Stimulated activated naive CD8-positive, alpha-beta T cell treated with anti-CD3 and anti-CD28 coated beads, Interleukin-15, amount 100 ng/mL, for 72 hours (primary cell): ENCODE measurements around the gene KCNC4.
A peak's percentile ranks its signal among the peaks of the same experiment; 100 is the strongest.

Experiments
- ATAC-seq: fragments of 150-1000 bp; cut with Tn5 transposase; 2 replicates; pipeline ENCODE4 v1.10.0; 2021; ENCODE audit warnings: mild to moderate bottlenecking, moderate library complexity
- DNase-seq, 2 donors: peaks; one replicate each; pipeline ENCODE4 v3.0.0; 2021 to 2022
- H3K27ac Mint-ChIP-seq, 2 donors: one replicate each; pipeline ENCODE4 v1.8.0; 2022; ENCODE audit warnings: mild to moderate bottlenecking in 2 of 2, mixed read lengths in 2 of 2, moderate library complexity in 2 of 2
- H3K27me3 Mint-ChIP-seq: one replicate; pipeline ENCODE4 v1.8.0; 2022; ENCODE audit warnings: mixed read lengths
- H3K4me1 Mint-ChIP-seq: one replicate; pipeline ENCODE4 v1.8.0; 2022; ENCODE audit warnings: mild to moderate bottlenecking, mixed read lengths
- H3K4me3 Mint-ChIP-seq, 2 donors: one replicate each; pipeline ENCODE4 v1.8.0; 2022; ENCODE audit warnings: mild to moderate bottlenecking in 2 of 2, mixed read lengths in 2 of 2, moderate library complexity in 1 of 2
- H3K9me3 Mint-ChIP-seq, 2 donors: one replicate each; pipeline ENCODE4 v1.8.0; 2022; ENCODE audit warnings: mixed read lengths in 2 of 2

Gene KCNC4

DNA sequence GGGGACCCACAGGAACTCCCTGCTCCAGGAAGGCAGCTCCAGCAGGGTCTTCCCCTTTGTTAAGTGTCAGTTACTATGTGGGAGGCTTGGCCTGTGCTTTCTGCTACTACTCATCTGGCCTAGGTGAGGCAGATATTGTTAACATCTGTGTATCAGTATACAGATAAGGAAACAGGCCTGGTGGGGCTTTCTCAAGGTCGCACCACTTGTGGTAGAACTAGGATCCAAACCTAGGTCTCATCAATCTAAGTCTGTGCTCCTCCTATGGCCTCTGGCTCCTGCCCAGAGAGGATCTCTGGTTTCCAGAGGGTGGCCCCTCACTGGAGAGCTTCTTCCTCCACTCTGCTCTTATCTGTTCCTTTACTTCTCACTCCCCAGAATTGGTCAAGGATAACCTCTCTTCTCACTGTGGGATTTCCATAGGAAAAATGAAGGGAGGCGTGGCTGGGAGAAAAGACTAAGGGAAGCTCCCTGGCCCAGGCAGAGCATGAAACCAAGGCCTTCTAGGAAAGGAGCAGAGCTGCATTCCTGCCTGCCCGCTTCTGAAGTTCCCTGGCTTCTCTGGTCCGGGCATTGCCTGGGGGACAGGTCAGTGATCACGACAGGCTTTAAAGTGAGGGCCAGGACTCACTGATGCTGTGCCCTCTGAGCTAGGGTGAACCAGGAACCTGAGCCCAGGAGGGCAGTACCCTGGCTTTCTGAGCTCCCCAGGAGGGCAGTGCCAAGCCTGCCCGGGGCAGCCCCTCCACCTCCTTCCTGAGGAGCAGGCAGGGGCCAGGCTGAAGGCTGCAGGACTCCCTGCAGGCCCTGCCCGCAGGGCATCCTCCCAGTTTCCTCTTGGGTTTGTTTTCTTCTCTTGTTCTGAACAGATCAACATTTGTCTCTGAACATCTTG is 5.8 kb downstream of the KCNC4 start:
- DNase-seq (no peak), ATAC-seq (no peak)
- Mint-ChIP-seq H3K27ac (peak overlapping the region in 1 of 2 donors; percentile 22), H3K9me3 (no peaks in the 10 kb centered on the region), H3K4me3 (peak overlapping the region in 1 of 2 donors; percentile 25), H3K4me1 (peaks cover 60% of the 10 kb centered on the region), H3K27me3 (no peaks in the 10 kb centered on the region)

DNA sequence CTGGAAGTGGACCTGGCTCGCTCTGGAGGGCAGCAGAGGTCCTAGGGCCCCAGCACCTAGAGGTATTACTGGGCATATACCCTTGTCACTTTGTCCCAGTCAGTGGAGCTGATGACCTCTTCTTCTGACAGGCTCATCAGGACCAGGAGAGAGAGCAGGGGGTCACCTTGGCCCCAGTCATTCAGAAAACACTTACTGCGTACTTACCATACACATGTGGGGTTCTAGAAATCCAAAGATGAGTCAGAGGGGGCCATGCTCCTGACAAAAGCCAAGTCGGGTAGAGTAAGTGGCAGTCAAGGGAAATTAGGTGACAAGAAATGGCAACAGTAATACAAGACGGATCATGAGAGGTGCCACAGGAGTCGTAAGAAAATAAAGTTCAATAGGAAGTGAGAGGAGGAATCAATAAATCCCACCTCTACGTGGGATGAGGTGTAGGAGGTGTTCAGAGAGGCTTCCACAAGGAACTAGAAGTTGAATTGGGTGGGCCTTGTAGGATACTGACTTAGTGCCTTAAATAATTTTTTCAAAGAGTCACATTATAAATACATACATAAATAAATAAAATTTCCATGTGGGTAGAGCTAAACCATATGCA is 6.8 kb downstream of the KCNC4 start:
- peak; percentile 78 for ATAC-seq
- peak in 1 of 2 donors; percentile 37 for DNase-seq
- Mint-ChIP-seq H3K27me3 (no peaks in the 10 kb centered on the region), H3K27ac (peak overlapping the region in 1 of 2 donors; percentile 54), H3K4me3 (peak overlapping the region in 1 of 2 donors; percentile 55), H3K9me3 (no peaks in the 10 kb centered on the region), H3K4me1 (peaks cover 53% of the 10 kb centered on the region)

DNA sequence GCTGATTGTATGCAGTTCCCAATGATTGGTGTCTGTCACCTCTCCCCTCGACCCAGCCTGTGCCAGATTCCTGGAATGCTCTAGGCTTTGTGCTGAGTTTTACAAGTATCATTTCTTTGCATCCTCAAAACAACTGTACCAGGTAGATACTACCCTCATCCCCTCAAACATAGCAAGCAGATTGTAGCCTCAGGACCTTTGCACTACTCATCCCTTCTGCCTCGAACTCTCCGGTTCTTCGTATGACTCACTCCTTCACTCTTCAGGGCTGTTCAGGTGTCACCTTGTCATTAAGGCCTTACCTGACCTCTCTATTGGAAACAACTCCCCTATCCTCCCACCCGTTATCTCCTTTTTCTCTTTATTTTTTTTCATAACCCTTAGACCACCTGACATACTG is 8.0 kb downstream of the KCNC4 start:
- Mint-ChIP-seq H3K27me3 (no peaks in the 10 kb centered on the region), H3K4me3 (no peak overlapping the region), H3K27ac (peak overlapping the region in 1 of 2 donors; percentile 38), H3K4me1 (peaks cover 41% of the 10 kb centered on the region), H3K9me3 (no peaks in the 10 kb centered on the region)
- DNase-seq (no peak), ATAC-seq (no peak)

DNA sequence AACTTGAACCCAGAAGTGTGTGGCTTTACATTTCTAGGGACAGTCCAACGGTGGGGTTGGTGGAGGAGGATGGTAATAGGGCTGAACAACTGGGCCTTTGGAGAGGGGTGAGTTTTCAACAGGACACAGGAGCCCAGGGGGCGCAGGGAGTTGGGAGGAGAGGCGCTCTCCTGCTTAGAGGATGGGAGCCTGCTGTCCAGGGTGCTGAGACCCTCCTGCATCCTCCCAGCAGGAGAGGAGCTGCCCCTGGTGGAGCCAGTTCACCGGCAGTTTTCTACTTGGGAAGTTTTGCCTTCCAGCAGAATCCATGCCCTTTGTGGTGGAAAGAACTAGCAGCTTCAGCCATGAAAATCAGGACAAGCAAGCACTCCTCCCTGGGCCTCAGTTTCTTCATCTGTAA is 8.6 kb downstream of the KCNC4 start:
- H3K4me3 Mint-ChIP-seq, result no peak overlapping the region
- ATAC-seq (no peak), DNase-seq (no peak)
- H3K27ac Mint-ChIP-seq, result peak overlapping the region in 1 of 2 donors; percentile 38
- no peaks in the 10 kb centered on the region for H3K9me3 Mint-ChIP-seq
- peaks cover 35% of the 10 kb centered on the region for H3K4me1 Mint-ChIP-seq
- H3K27me3 Mint-ChIP-seq, result no peaks in the 10 kb centered on the region

DNA sequence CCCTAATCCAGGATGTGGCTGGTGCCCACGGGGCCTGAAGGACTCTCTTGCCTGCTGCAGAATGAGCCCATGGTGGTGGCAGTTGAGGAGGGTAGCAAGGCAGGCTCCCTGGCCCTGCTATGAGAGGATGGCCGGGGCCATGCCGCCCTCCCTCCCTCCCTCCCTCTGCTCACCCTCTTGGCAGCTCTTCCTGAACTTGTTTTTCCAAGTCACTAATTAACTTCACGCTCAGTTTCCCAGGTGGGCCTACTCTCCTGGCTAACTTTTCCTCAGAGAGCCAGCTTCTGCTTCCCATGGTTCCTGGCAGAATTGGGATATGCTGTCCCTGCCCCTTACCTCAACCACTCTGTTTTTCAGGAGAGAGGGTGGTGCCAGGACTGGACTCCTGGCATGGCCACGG is 10.2 kb downstream of the KCNC4 start:
- no peaks in the 10 kb centered on the region for H3K27me3 Mint-ChIP-seq
- no peak overlapping the region for H3K27ac Mint-ChIP-seq
- H3K9me3 Mint-ChIP-seq, result no peaks in the 10 kb centered on the region
- DNase-seq (no peak), ATAC-seq (no peak)
- H3K4me3 Mint-ChIP-seq, result no peak overlapping the region
- peaks cover 20% of the 10 kb centered on the region for H3K4me1 Mint-ChIP-seq

DNA sequence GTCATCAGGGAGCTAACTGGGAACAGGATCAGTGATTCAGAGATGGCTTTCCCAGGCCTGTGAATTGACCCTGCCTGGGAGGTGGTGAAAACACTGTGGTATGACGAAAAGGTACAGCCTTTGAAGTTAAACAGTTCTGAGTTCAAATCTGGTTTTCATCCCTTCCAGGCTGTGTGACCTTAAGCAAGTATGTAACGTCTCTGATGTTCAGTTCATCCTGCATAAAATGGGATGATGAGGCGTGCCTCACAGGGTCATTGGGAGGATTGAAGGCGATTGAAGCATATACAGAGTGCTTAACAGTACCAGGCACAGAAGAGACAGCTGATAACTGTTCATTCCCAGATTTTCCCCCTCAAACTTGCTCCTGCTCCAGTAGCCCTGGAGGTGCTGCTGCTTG is 11.0 kb downstream of the KCNC4 start:
- H3K4me1 Mint-ChIP-seq, result peaks cover 12% of the 10 kb centered on the region
- H3K9me3 Mint-ChIP-seq, result no peaks in the 10 kb centered on the region
- no peak overlapping the region for H3K4me3 Mint-ChIP-seq
- peak overlapping the region in 1 of 2 donors; percentile 76 for H3K27ac Mint-ChIP-seq
- H3K27me3 Mint-ChIP-seq, result no peaks in the 10 kb centered on the region
- ATAC-seq, result no peak
- DNase-seq, result no peak

DNA sequence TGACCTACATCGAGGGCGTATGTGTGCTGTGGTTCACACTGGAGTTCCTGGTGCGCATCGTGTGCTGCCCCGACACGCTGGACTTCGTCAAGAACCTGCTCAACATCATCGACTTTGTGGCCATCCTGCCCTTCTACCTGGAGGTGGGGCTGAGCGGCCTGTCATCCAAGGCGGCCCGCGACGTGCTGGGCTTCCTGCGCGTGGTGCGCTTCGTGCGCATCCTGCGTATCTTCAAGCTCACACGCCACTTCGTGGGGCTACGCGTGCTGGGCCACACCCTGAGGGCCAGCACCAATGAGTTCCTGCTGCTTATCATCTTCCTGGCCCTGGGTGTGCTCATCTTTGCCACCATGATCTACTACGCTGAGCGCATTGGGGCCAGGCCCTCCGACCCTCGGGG is 13.0 kb downstream of the KCNC4 start:
- no peak overlapping the region for H3K27ac Mint-ChIP-seq
- H3K9me3 Mint-ChIP-seq, result no peaks in the 10 kb centered on the region
- H3K4me3 Mint-ChIP-seq, result no peak overlapping the region
- ATAC-seq, result no peak
- DNase-seq, result no peak
- H3K4me1 Mint-ChIP-seq, result no peaks in the 10 kb centered on the region
- no peaks in the 10 kb centered on the region for H3K27me3 Mint-ChIP-seq

DNA sequence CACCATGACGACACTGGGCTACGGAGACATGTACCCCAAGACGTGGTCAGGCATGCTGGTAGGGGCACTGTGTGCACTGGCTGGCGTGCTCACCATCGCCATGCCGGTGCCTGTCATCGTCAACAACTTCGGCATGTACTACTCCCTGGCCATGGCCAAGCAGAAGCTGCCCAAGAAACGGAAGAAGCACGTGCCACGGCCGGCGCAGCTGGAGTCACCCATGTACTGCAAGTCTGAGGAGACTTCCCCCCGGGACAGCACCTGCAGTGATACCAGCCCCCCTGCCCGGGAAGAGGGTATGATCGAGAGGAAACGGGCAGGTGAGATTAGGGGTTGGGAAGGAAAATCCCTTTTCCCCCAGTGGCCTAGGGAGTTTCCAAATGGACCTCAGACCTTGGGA is 13.5 kb downstream of the KCNC4 start:
- DNase-seq, result no peak
- ATAC-seq, result no peak
- Mint-ChIP-seq H3K27me3 (no peaks in the 10 kb centered on the region), H3K27ac (no peak overlapping the region), H3K4me1 (no peaks in the 10 kb centered on the region), H3K9me3 (no peaks in the 10 kb centered on the region), H3K4me3 (no peak overlapping the region)

DNA sequence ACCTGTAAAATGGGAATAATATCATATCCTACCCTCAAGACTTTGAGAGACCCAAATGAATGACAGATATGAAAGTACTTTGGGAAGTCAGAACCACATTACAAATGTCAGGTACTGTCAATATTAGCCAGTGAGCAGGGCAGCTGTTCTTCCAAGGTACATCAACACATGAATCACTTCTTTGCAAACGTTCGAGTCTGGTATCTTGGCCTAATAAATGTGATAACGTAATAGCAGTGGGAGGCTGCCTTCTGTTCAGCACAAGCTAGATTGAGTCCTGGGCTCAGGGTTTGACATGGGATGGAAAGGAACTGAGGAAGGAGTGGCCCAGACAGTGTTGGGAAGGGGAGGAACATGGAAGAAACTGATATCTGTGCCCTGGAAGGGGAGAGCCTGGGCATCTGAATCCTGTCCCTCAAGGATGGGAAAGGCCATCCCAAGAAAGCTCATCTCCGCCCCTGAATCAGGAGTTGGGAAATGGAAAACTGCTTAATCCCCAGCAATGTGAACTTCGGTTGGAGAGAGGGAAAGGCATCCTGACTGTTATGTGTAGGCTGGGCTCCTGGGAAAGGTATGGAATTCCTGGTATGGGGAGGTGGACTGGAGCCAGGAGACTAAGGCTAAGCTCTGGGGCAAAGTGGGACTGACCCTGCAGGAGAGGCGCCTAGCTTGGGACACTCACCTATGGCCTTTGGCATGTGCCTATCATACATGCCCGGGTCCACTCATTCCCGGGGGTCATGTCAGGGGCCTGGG is 14.3 kb downstream of the KCNC4 start:
- no peak overlapping the region for H3K27ac Mint-ChIP-seq
- DNase-seq (no peak), ATAC-seq (no peak)
- H3K9me3 Mint-ChIP-seq, result no peaks in the 10 kb centered on the region
- H3K4me1 Mint-ChIP-seq, result no peaks in the 10 kb centered on the region
- no peak overlapping the region for H3K4me3 Mint-ChIP-seq
- H3K27me3 Mint-ChIP-seq, result no peaks in the 10 kb centered on the region

DNA sequence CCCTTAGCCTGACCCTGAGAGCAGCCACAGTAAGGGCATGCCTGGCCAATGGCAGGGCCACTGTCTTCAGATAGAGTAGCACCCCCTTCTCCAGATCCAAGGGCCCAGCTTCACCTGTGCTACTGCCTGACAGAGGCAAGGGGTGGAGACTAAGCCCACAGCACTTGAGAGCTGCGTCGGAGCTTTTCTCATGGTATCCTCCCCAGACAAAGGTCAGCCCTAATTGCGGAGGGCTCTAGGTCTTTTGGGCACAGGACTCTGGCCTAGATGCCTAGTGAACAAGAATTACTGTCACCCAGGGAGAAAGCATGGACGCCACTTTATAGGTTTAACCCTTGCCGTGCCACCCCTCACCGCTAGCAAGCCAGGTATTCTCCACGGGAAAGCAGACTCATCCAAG is 15.1 kb downstream of the KCNC4 start:
- DNase-seq (no peak), ATAC-seq (no peak)
- H3K9me3 Mint-ChIP-seq, result no peaks in the 10 kb centered on the region
- no peaks in the 10 kb centered on the region for H3K4me1 Mint-ChIP-seq
- H3K27me3 Mint-ChIP-seq, result no peaks in the 10 kb centered on the region
- no peak overlapping the region for H3K4me3 Mint-ChIP-seq
- H3K27ac Mint-ChIP-seq, result no peak overlapping the region

DNA sequence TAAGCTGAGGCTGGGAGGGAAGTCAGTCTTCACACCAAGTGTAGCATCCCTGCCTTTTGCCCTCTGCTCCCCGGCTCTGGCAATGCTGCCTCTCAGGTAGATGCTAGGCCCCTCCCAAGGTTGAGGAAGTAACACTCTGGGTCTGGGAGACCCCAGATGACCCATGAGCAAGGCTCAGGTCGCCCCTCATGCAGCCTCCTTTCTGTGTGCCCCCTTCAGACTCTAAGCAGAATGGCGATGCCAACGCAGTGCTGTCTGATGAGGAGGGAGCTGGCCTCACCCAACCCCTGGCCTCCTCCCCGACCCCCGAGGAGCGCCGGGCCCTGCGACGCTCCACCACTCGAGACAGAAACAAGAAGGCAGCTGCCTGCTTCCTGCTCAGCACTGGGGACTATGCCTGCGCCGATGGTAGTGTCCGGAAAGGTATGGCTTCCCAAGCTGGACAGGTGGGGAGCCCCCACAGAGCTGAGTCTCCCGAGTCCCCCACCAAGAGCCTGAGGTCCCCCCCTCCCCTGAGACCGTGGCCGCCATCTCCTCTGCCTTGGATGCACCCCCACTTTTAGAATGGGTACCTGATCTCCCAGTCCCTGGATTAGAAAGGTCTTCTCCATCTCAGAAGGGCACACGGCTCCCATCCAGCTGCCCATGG is 15.8 kb downstream of the KCNC4 start:
- Mint-ChIP-seq H3K4me1 (no peaks in the 10 kb centered on the region), H3K27ac (no peak overlapping the region), H3K4me3 (no peak overlapping the region), H3K9me3 (no peaks in the 10 kb centered on the region), H3K27me3 (no peaks in the 10 kb centered on the region)
- DNase-seq (no peak), ATAC-seq (peak; percentile 13)

DNA sequence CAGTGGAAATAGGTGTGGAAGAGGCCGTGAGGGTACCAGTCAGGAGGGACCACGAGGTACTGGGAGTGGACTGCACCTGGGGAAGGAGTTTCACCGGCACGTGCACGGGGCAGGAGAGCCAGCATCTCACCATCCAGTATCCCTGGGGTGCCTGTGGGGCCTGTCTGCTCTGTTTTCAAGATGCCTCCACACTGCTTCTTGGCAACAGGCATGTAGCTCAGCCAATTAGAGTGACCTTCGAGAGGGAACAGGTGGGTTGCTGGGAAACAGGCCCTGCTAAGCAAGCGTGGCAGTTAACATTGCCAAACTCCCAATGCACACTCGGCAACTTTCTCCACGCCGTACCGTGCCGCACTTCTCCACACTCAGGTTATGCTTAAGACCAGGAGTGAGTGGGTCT is 17.7 kb downstream of the KCNC4 start:
- no peaks in the 10 kb centered on the region for H3K27me3 Mint-ChIP-seq
- H3K27ac Mint-ChIP-seq, result no peak overlapping the region
- no peak for DNase-seq
- H3K4me1 Mint-ChIP-seq, result no peaks in the 10 kb centered on the region
- H3K9me3 Mint-ChIP-seq, result no peaks in the 10 kb centered on the region
- H3K4me3 Mint-ChIP-seq, result no peak overlapping the region
- ATAC-seq, result no peak

DNA sequence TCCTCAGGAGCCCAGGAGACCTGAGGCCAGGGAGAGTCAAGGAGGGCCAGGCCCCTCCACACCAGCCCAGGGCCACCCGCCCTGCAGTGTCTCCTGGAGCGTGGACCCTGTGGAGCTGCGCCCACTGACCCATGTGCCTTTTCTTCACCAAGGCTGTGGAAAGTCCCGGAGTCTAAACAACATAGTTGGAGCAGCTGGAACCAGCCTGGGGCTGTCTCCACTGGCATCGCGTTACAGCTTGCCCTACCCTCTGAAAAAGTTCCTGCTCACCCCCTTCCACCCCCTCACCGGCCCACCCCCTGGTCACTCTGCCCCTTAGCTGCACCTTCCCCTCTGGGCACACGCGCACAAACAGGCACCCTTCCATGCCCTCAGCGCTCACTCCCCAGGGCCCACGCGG is 18.3 kb downstream of the KCNC4 start:
- H3K4me3 Mint-ChIP-seq, result no peak overlapping the region

DNA sequence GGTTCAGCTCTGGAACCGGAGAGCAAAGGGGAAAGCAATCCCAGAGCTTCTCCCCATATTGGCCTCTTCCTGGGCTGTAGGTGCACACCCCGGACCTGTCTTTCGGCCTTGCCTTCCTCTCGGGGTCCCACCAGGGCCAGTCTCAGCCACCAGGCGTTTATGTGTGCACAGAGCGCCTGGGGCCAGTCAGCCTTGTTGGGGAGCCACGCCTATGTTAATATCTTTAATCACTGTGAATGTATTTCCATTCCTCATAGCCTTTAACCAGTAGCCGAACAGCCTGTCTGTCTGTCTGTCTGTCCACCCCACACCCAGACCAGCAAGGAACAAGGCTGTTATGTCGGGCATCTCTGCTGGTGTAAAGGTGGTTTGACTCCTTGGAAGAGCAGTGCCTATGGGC is 18.8 kb downstream of the KCNC4 start:
- DNase-seq (no peak), ATAC-seq (no peak)
- Mint-ChIP-seq H3K4me1 (peaks cover 6% of the 10 kb centered on the region), H3K27ac (no peak overlapping the region), H3K4me3 (no peak overlapping the region), H3K9me3 (no peaks in the 10 kb centered on the region), H3K27me3 (no peaks in the 10 kb centered on the region)

More for the DNA sequence above, 18.3 kb downstream of the KCNC4 start:
- no peak for ATAC-seq
- Mint-ChIP-seq H3K4me1 (peaks cover 1% of the 10 kb centered on the region), H3K27ac (no peak overlapping the region), H3K27me3 (no peaks in the 10 kb centered on the region), H3K9me3 (no peaks in the 10 kb centered on the region)
- DNase-seq, result no peak

DNA sequence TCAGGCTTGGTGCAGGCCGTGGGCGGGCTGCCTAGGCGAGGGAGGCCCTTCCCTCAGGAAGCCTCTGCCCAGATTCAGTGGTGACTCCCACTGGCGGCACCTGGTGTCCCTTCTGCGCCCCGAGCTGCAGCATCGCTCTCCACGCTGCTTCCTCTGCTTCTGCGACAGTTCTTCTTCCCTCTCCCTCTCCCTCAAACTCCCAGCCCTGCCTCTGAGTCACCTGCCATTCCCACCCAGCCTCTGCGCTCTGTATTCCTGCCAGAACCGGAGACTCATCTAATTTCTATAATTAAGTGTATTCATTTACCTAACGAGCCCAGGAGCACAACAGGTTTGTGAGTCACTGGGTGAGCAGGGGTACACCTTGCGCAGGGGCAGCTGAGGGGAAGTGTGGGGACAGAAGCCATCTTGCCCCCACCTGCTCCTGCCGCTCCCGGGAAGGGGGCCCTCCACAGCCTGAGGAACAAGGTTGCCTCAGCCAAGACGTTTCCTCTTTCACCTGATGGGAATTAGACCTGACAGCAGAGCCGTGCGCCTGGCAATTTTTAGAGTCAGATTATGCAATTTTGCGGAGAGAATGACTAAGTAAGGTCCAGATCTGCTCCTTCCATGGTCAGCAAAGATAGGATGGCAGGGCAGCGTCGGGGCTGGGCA is 19.4 kb downstream of the KCNC4 start:
- no peak for ATAC-seq
- peaks cover 10% of the 10 kb centered on the region for H3K4me1 Mint-ChIP-seq
- no peaks in the 10 kb centered on the region for H3K27me3 Mint-ChIP-seq
- no peaks in the 10 kb centered on the region for H3K9me3 Mint-ChIP-seq
- peak overlapping the region in 1 of 2 donors; percentile 87 for H3K27ac Mint-ChIP-seq
- H3K4me3 Mint-ChIP-seq, result no peak overlapping the region
- DNase-seq, result no peak
